Retina (tissue), 1 donor: ENCODE results near the gene UQCRH.

Experiments used
- DNase-seq: peaks from one replicate; pipeline ENCODE4 v3.0.0-alpha.2; 2016

UQCRH gene

DNA sequence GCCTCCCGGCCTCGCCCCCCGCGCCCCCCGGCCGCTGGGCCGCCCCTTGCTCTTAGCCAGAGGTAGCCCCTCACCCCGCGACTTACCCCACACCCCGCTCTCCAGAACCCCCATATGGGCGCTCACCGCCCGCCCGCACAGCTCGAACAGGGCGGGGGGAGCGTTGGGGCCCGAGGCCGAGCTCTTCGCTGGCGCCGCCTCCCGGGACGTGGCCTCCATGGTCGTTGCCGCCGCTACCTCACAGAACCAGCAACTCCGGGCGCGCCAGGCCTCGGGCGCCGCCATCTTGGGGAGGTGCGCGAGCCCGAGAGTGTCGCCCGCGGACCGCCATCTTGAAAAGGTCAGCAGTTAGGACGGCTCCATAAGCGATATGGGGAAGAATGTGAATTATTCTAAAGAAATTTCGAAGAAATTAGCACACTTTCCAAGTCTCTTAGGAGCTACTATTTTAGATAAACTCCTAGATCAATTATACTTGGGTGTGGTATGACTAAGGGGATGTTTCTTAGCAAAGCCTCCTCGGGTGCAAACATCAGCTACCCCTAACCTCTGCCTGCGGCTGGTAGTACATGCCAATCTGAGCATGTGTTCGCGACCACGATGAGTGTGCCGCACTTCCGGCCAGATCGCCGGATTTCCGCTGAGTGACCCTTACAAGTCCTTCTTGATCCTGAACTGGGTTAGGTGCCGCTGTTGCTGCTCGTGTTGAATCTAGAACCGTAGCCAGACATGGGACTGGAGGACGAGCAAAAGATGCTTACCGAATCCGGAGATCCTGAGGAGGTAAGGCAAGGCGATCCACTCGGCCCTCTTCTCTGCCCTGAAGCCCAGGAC lies at the start of gene UQCRH, which contains the start of gene LRRC41:
UQCRH (plus strand) TSS at position 661 of the 834 bp plus-strand sequence; CDS start at position 730, 69 bp downstream.
LRRC41 (minus strand) TSS at position 579 of the 834 bp plus-strand sequence; CDS start at position 285, 294 bp downstream.
- peak; percentile 99 for DNase-seq

- DNase-seq = no peak
These were observed 48.8 kb upstream of the UQCRH start for GRCh38 chr1:46254668-46255067.

- no peak for DNase-seq
These were observed 47.0 kb upstream of the UQCRH start for GRCh38 chr1:46256523-46256922.

- DNase-seq = no peak
These were observed 41.0 kb upstream of the UQCRH start for GRCh38 chr1:46262508-46262907.

- DNase-seq = no peak
These were observed 40.4 kb upstream of the UQCRH start for GRCh38 chr1:46263146-46263545.

- no peak for DNase-seq
These were observed 34.9 kb upstream of the UQCRH start for GRCh38 chr1:46268578-46268977.

GRCh38 chr1:46274225-46275029 lies 29.1 kb upstream of the UQCRH start:
- DNase-seq = no peak

- DNase-seq = no peak
These were observed 28.5 kb upstream of the UQCRH start for GRCh38 chr1:46275030-46275337.

- DNase-seq = no peak
These were observed 25.7 kb upstream of the UQCRH start for GRCh38 chr1:46277658-46278373.

DNA sequence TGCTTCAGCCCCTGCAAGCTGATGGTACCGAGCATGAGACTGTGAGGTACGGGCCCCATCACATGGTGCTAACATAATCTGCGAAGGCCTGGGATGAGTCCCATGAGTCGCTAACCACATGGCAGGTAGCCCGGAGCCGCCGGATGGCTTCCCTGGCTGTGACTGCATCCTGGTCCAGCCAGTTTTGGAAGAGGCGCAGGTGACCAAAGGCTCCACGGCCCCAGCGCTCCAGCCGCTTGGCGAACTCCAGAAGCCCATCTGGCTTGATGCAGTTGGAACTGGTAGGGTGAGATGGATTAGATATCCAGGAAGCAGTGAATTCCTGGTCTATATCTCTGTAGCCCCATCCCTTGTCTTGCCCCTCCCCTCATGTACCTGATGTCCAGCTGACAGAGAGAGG lies 24.7 kb upstream of the UQCRH start:
- DNase-seq = no peak

GRCh38 chr1:46280092-46280491 lies 23.4 kb upstream of the UQCRH start:
- DNase-seq = no peak

- no peak for DNase-seq
These were observed 22.5 kb upstream of the UQCRH start for GRCh38 chr1:46281021-46281420.

DNA sequence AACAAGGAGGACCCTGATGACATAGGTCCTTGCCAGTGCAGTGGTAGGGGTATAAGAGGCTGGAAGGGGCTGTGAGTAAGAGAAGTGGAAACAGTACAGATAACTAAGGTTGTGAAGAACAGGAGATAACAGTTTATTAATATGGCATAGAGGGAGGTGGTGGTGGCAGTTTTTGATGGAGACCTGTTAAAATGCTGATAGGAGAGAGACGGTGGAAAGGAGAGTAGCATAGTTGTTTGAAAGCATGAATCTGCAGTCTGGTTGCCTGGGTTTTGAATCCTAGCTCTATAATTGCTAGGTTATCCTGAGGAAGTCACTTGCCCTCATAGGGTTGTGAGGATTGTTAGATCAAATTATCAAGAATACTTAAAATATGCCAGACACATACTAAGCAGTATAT lies 19.4 kb upstream of the UQCRH start:
- DNase-seq = no peak

GRCh38 chr1:46284597-46285564 lies 18.6 kb upstream of the UQCRH start:
- DNase-seq = no peak

- peak; percentile 36 for DNase-seq
These were observed 17.6 kb upstream of the UQCRH start for GRCh38 chr1:46285730-46286477.

GRCh38 chr1:46288485-46289133 lies 14.9 kb upstream of the UQCRH start:
- DNase-seq = no peak

DNA sequence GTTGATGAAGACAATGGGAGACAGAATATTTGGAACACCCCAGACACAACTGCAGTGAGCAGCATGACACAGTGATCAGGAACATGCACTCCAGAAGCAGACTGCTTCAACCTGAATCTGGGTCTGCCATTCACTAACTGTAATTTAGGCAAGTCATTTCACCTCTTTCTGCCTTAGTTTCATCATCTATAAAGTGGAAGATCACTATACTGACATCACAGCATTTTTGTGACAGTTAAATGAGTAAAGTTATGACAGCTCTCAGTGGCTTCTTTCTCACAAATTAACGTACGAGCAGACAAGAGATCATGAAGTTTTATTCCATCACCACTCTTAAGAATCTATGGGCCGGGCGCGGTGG lies 14.4 kb upstream of the UQCRH start:
- DNase-seq = no peak

GRCh38 chr1:46289976-46290375 lies 13.5 kb upstream of the UQCRH start:
- no peak for DNase-seq

- DNase-seq = no peak
These were observed 8.2 kb upstream of the UQCRH start for GRCh38 chr1:46295306-46295705.

DNA sequence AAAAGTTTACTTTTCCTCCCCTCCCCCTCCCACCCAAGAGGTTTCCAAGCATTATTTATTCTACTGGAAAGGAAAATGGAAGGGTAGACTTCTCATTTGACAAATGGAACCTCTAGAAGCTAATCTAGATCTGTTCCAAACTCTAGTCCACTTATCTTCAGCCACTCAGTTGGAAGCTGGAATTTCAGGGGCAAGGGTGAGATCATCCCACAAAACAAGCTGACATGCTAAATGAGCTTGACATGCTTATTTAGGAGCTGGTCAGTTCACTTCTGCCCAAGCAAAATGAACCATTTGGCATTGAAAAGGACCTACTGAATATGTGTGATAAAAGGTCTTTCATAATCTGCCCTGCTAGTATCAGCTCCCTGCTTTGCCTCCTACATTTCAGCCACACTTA lies 5.1 kb upstream of the UQCRH start:
- DNase-seq = no peak
